ENCODE data around the gene SON.

The SON gene

GRCh38 chr21:33543505-33544129 is 779 bp downstream of the SON start:
- DNase-seq (ENCODE audit: low spot score): no peak

GRCh38 chr21:33544451-33545195 is 1.8 kb downstream of the SON start:
- no peak for DNase-seq (ENCODE audit: low spot score)

GRCh38 chr21:33546086-33546485 is 3.2 kb downstream of the SON start:
- no peak for DNase-seq (ENCODE audit: low spot score)

GRCh38 chr21:33549848-33550771 is 7.3 kb downstream of the SON start:
- no peak for DNase-seq (ENCODE audit: low spot score)

GRCh38 chr21:33550772-33551660 is 8.2 kb downstream of the SON start:
- DNase-seq (ENCODE audit: low spot score): no peak

- no peak for DNase-seq (ENCODE audit: low spot score)
Observed at GRCh38 chr21:33551664-33552063, 8.8 kb downstream of the SON start.

GRCh38 chr21:33552093-33552998 is 9.5 kb downstream of the SON start:
- DNase-seq (ENCODE audit: low spot score): no peak

- no peak for DNase-seq (ENCODE audit: low spot score)
Observed at GRCh38 chr21:33552999-33553598, 10.3 kb downstream of the SON start.

- no peak for DNase-seq (ENCODE audit: low spot score)
Observed at GRCh38 chr21:33554236-33554981, 11.6 kb downstream of the SON start.

- DNase-seq (ENCODE audit: low spot score): no peak
Observed at GRCh38 chr21:33554982-33555344, 12.1 kb downstream of the SON start.

GRCh38 chr21:33557447-33557846 is 14.6 kb downstream of the SON start:
- DNase-seq (ENCODE audit: low spot score): peak; percentile 14

GRCh38 chr21:33558777-33559421 is 16.1 kb downstream of the SON start:
- DNase-seq (ENCODE audit: low spot score): no peak

- no peak for DNase-seq (ENCODE audit: low spot score)
Observed at GRCh38 chr21:33559813-33560212, 17.0 kb downstream of the SON start.

- no peak for DNase-seq (ENCODE audit: low spot score)
Observed at GRCh38 chr21:33560965-33561364, 18.1 kb downstream of the SON start.

- no peak for DNase-seq (ENCODE audit: low spot score)
Observed at GRCh38 chr21:33561373-33561772, 18.5 kb downstream of the SON start.

- no peak for DNase-seq (ENCODE audit: low spot score)
Observed at GRCh38 chr21:33562389-33562788, 19.6 kb downstream of the SON start.

GRCh38 chr21:33566514-33566913 is 23.7 kb downstream of the SON start:
- no peak for DNase-seq (ENCODE audit: low spot score)

- DNase-seq (ENCODE audit: low spot score): no peak
Observed at GRCh38 chr21:33567914-33568313, 25.1 kb downstream of the SON start.

- DNase-seq (ENCODE audit: low spot score): no peak
Observed at GRCh38 chr21:33568448-33568847, 25.6 kb downstream of the SON start.
